BJ (cell line): ENCODE measurements around the gene RPL26. TPM values are rescaled to one million over a fixed set of nuclear protein-coding genes. Genes with fewer than 3 reads are reported as not detected.
"Not testable (repeated sequence)": the region's sequence is repeated elsewhere in the genome, so short reads cannot be mapped to it uniquely, and the experiment has no call there.

ENCODE experiments used
- CTCF ChIA-PET: fragments of 350-600 bp; formaldehyde crosslinking; extraction: SDS; loops from one replicate; lab custom pipeline; 2021; ENCODE audit warnings: antibody characterized with exemption, inconsistent platforms; lab: Yijun Ruan, JAX
- POLR2A ChIA-PET: fragments of 300-600 bp; sonication (Branson Sonifier 250); formaldehyde crosslinking; extraction: SDS; loops from one replicate; lab custom pipeline; 2021; ENCODE audit warnings: antibody characterized with exemption; lab: Charles Lee
- DNase-seq: peaks from one replicate; pipeline ENCODE4 v3.0.0-alpha.2; 2011; ENCODE audit warnings: low read depth
- H3K27me3 ChIP-seq: 2 replicates; pipeline ENCODE4 v1.6.0; 2011; ENCODE audit warnings: low read length; ENCODE audit not compliant: control insufficient read depth, insufficient read depth
- H3K36me3 ChIP-seq: 2 replicates; pipeline ENCODE4 v1.5.1; 2011; ENCODE audit warnings: low read length; ENCODE audit not compliant: control insufficient read depth, insufficient read depth
- H3K4me3 ChIP-seq: 2 replicates; pipeline ENCODE4 v1.5.1; 2011; ENCODE audit warnings: low read depth, mild to moderate bottlenecking, control low read depth, low read length
- CTCF ChIP-seq: IDR thresholded peaks from 2 replicates; pipeline ENCODE4 v1.5.1; 2011; ENCODE audit warnings: low read depth, mild to moderate bottlenecking, control low read depth, inconsistent platforms, low read length, moderate library complexity; ENCODE audit not compliant: insufficient read depth
- polyA plus RNA-seq: library from polyadenylated mRNA; depleted of rRNA; stranded (reverse); fragments of >200 nt; gene quantifications from 2 replicates; pipeline ENCODE4 v1.2.3, GENCODE V29; 2011

The RPL26 gene
- polyA plus RNA-seq, 1 experiment = 2,021 TPM

- H3K36me3 ChIP-seq = no peaks in the 10 kb centered on the region
- peaks cover 15% of the 10 kb centered on the region for H3K27me3 ChIP-seq
- no peak for DNase-seq
- H3K4me3 ChIP-seq = no peak overlapping the region
- TF ChIP-seq CTCF = no peak
- POLR2A ChIA-PET = no interaction called here
- CTCF ChIA-PET = interaction anchor here (0.6 kb wide), 1 partner anchor 170 kb away, joined by 4 read pairs; no protein-coding TSS in a partner anchor
Measured at GRCh38 chr17:8398980-8399379, 16.0 kb upstream of the RPL26 start.

- peaks cover 15% of the 10 kb centered on the region for H3K27me3 ChIP-seq
- CTCF ChIA-PET = interaction anchor here (1.1 to 1.7 kb wide), 2 partner anchors 8 to 388 kb away, joined by 4 to 5 read pairs; no protein-coding TSS in a partner anchor
- no peak for TF ChIP-seq CTCF
- no peaks in the 10 kb centered on the region for H3K36me3 ChIP-seq
- POLR2A ChIA-PET = no interaction called here
- no peak within 1 kb of the TSS for H3K4me3 ChIP-seq
- DNase-seq = no peak
Measured at GRCh38 chr17:8397636-8398035, 14.6 kb upstream of the RPL26 start, which contains the start of gene RNF222. TSS of gene RNF222 (minus strand) at chr17:8397827. CDS start at chr17:8393461, 4,366 bp downstream.

- POLR2A ChIA-PET, H3K36me3 ChIP-seq, H3K4me3 ChIP-seq, DNase-seq: not testable (repeated sequence)
- peaks cover 11% of the 10 kb centered on the region for H3K27me3 ChIP-seq
- CTCF ChIA-PET = interaction anchor here (1.1 to 4.7 kb wide), 3 partner anchors 11 to 391 kb away, joined by 4 to 22 read pairs (median 10); no protein-coding TSS in a partner anchor
Measured at GRCh38 chr17:8394497-8394896, 11.5 kb upstream of the RPL26 start.

- H3K4me3 ChIP-seq = no peak overlapping the region
- no peaks in the 10 kb centered on the region for H3K36me3 ChIP-seq
- no peak for DNase-seq
- POLR2A ChIA-PET = interaction anchor here (0.6 kb wide), 1 partner anchor 1169 kb away, joined by 4 read pairs; no protein-coding TSS in a partner anchor
- H3K27me3 ChIP-seq = peaks cover 9% of the 10 kb centered on the region
- CTCF ChIA-PET = interaction anchor here (0.6 to 4.7 kb wide), 4 partner anchors 10 to 392 kb away, joined by 3 to 22 read pairs (median 7); no protein-coding TSS in a partner anchor
- no peak for TF ChIP-seq CTCF
Measured at GRCh38 chr17:8393470-8394231, 10.7 kb upstream of the RPL26 start.

- no peaks in the 10 kb centered on the region for H3K36me3 ChIP-seq
- H3K27me3 ChIP-seq = peaks cover 9% of the 10 kb centered on the region
- TF ChIP-seq CTCF = no peak
- ChIA-PET CTCF (interaction anchor here (3.4 to 4.7 kb wide), 2 partner anchors 9 to 17 kb away, joined by 10 to 22 read pairs; no protein-coding TSS in a partner anchor), POLR2A (no interaction called here)
- H3K4me3 ChIP-seq = no peak overlapping the region
- DNase-seq = no peak
Measured at GRCh38 chr17:8392674-8393469, 9.9 kb upstream of the RPL26 start.
